HCT116 (cell line): ENCODE results near the gene GET3. TPM values are rescaled to one million over a fixed set of nuclear protein-coding genes. Genes with fewer than 3 reads are reported as not detected.

Source experiments
- ATAC-seq: fragments of 200-7000 bp; cut with Tn5 transposase; 2 replicates; pipeline ENCODE4 v1.9.1; 2020; ENCODE audit warnings: mild to moderate bottlenecking, moderate library complexity
- BruUV-seq: library from RNA; stranded (reverse); fragments of 400-500 nt; replicated peaks from 2 replicates; lab custom pipeline; 2021; lab: Mats Ljungman, UMichigan
- CTCF ChIA-PET: fragments of 300-600 bp; sonication (Branson Sonifier 250); formaldehyde crosslinking; loops from one replicate; lab custom pipeline; 2021; ENCODE audit warnings: antibody characterized with exemption; lab: Charles Lee
- POLR2A ChIA-PET: fragments of 300-600, 350-600 bp; sonication (Branson Sonifier 250); formaldehyde crosslinking; loops from one replicate; lab custom pipeline; 2021; ENCODE audit warnings: antibody characterized with exemption; lab: Charles Lee
- RAD21 ChIA-PET, 2 experiments: fragments of 300-600 bp; sonication (Branson Sonifier 250); formaldehyde crosslinking; loops; one replicate each; lab custom pipeline; 2023; ENCODE audit warnings: low total read pairs in 2 of 2; ENCODE audit not compliant: uncharacterized antibody in 2 of 2, unreplicated experiment in 2 of 2, low non-redundant PET in 1 of 2; lab: Charles Lee
- DNase-seq: peaks from one replicate; pipeline ENCODE4 v3.0.0-alpha.2; 2010; ENCODE audit warnings: low read depth, low spot score
- H2AFZ ChIP-seq: fragments of 200-600 bp; shearing (Covaris generic), sonication (generic); 2 replicates; pipeline ENCODE4 v1.6.1; 2017; ENCODE audit warnings: low read depth, mixed run types, mixed read lengths, antibody characterized with exemption, low read length; ENCODE audit not compliant: poor library complexity, severe bottlenecking
- H3K27ac ChIP-seq: 2 replicates; pipeline ENCODE4 v1.5.1; 2012; ENCODE audit warnings: low read depth, low read length
- H3K27me3 ChIP-seq: fragments of 200-600 bp; sonication (generic); 2 replicates; pipeline ENCODE4 v1.6.1; 2016; ENCODE audit warnings: mixed run types, low read length, mixed read lengths; ENCODE audit not compliant: insufficient read depth
- H3K36me3 ChIP-seq, 2 experiments: fragments of 200-500 bp in 1 of 2; fragments of 200-600 bp in 1 of 2; sonication (Bioruptor generic) in 1 of 2; sonication (generic) in 1 of 2; 2 replicates each; pipeline versions ENCODE4 v1.5.1 to v1.6.1; 2014 to 2016; ENCODE audit warnings: low read length in 2 of 2, inconsistent platforms in 1 of 2, mixed read lengths in 1 of 2, mixed run types in 1 of 2; ENCODE audit not compliant: insufficient read depth in 2 of 2, control insufficient read depth in 1 of 2
- H3K4me1 ChIP-seq, 2 experiments: fragments of 200-600 bp in 1 of 2; sonication (generic) in 1 of 2; 2 replicates each; pipeline versions ENCODE4 v1.5.1 to v1.6.1; 2012 to 2017; ENCODE audit warnings: low read length in 2 of 2, inconsistent platforms in 1 of 2, mild to moderate bottlenecking in 1 of 2, mixed read lengths in 1 of 2, mixed run types in 1 of 2, moderate library complexity in 1 of 2; ENCODE audit not compliant: insufficient read depth in 2 of 2, control insufficient read depth in 1 of 2
- H3K4me2 ChIP-seq: fragments of 200-600 bp; sonication (generic); 2 replicates; pipeline ENCODE4 v1.6.1; 2017; ENCODE audit warnings: mixed run types, low read length, mixed read lengths
- H3K4me3 ChIP-seq, 2 experiments: fragments of 200-600 bp in 1 of 2; sonication (generic) in 1 of 2; replicated peaks in 1 of 2; 2 replicates each; pipeline ENCODE4 v1.5.1; 2011 to 2016; ENCODE audit warnings: low read length in 2 of 2, control low read depth in 1 of 2, low read depth in 1 of 2, mild to moderate bottlenecking in 1 of 2, mixed read lengths in 1 of 2, mixed run types in 1 of 2
- H3K79me2 ChIP-seq: fragments of 200-600 bp; sonication (generic); 2 replicates; pipeline ENCODE4 v1.6.1; 2017; ENCODE audit warnings: mild to moderate bottlenecking, mixed run types, low read length, moderate library complexity, mixed read lengths; ENCODE audit not compliant: insufficient read depth
- H3K9ac ChIP-seq: fragments of 200-600 bp; sonication (generic); 2 replicates; pipeline ENCODE4 v1.6.1; 2016; ENCODE audit warnings: low read length, mixed read lengths
- H3K9me2 ChIP-seq: fragments of 200-600 bp; sonication (generic), shearing (Covaris generic); 2 replicates; pipeline ENCODE4 v1.6.1; 2017; ENCODE audit warnings: mixed run types, mild to moderate bottlenecking, moderate library complexity; ENCODE audit not compliant: insufficient read depth
- H3K9me3 ChIP-seq, 2 experiments: fragments of 200-500 bp in 1 of 2; fragments of 200-600 bp in 1 of 2; sonication (Bioruptor generic) in 1 of 2; sonication (generic) in 1 of 2; 2 replicates each; pipeline ENCODE4 v1.6.1; 2014 to 2017; ENCODE audit warnings: low read length in 2 of 2, mixed read lengths in 2 of 2, inconsistent platforms in 1 of 2, low read depth in 1 of 2, mild to moderate bottlenecking in 1 of 2, mixed run types in 1 of 2, moderate library complexity in 1 of 2; ENCODE audit not compliant: control insufficient read depth in 1 of 2, insufficient read depth in 1 of 2
- H4K20me1 ChIP-seq: fragments of 200-600 bp; sonication (generic), shearing (Covaris generic); 2 replicates; pipeline ENCODE4 v1.6.1; 2017; ENCODE audit warnings: mixed run types, mild to moderate bottlenecking, moderate library complexity; ENCODE audit not compliant: insufficient read depth
- EGR1 ChIP-seq: IDR thresholded peaks from 2 replicates; pipeline ENCODE4 v1.6.1; 2012; ENCODE audit warnings: low read depth
- FOSL1 ChIP-seq: IDR thresholded peaks from 2 replicates; pipeline ENCODE4 v1.6.1; 2012; ENCODE audit warnings: low read depth
- RAD21 ChIP-seq: IDR thresholded peaks from 2 replicates; pipeline ENCODE4 v1.6.1; 2012; ENCODE audit warnings: low read depth, mild to moderate bottlenecking
- REST ChIP-seq: IDR thresholded peaks from 2 replicates; pipeline ENCODE4 v1.6.1; 2012; ENCODE audit warnings: low read depth
- SIN3A ChIP-seq: IDR thresholded peaks from 2 replicates; pipeline ENCODE4 v1.6.1; 2012; ENCODE audit warnings: low read depth
- ZBTB33 ChIP-seq: IDR thresholded peaks from 2 replicates; pipeline ENCODE4 v1.6.1; 2011; ENCODE audit warnings: mild to moderate bottlenecking, low read length, moderate library complexity; ENCODE audit not compliant: insufficient replicate concordance; ENCODE audit errors: extremely low read depth
- ZNF274 ChIP-seq: fragments of 200-500 bp; sonication (Bioruptor generic); IDR thresholded peaks from 2 replicates; pipeline ENCODE4 v1.6.1; 2014; ENCODE audit warnings: mild to moderate bottlenecking, low read depth, low read length, inconsistent platforms
- intact Hi-C: fragments of 100-400 bp; cut with micrococcal nuclease; formaldehyde crosslinking; loops from 2 replicates; pipeline ENCODE4 v1.10.0; 2022
- total RNA-seq: library from RNA; stranded (reverse); gene quantifications from one replicate; pipeline ENCODE4 v1.2.1, GENCODE V29; 2021; ENCODE audit not compliant: unreplicated experiment

Gene GET3
- total RNA-seq, 1 experiment from 2014 or later = 77.6 TPM

- BruUV-seq = no TSS peak
- H4K20me1 ChIP-seq = no peaks in the 10 kb centered on the region
- no peaks in the 10 kb centered on the region for H3K4me1 ChIP-seq
- no peaks in the 10 kb centered on the region for H3K79me2 ChIP-seq
- ATAC-seq (peak; percentile 10; the same call in 1 of the 2 replicates), DNase-seq (no peak)
- H3K36me3 ChIP-seq = no peaks in the 10 kb centered on the region; a peak in 1 of 4 replicates
- POLR2A ChIA-PET = no interaction called here
- intact Hi-C loops = no loop called here
- no peak overlapping the region for H2AFZ ChIP-seq
- no peak overlapping the region for H3K4me3 ChIP-seq
- RAD21 ChIA-PET = no interaction called here
- TF ChIP-seq FOSL1 = no peak
- no peak for TF ChIP-seq RAD21
- no peak for TF ChIP-seq SIN3A
- TF ChIP-seq EGR1 = no peak
- TF ChIP-seq ZBTB33 = no peak
- no peak for TF ChIP-seq REST
- no peak for TF ChIP-seq ZNF274
- H3K27me3 ChIP-seq = no peaks in the 10 kb centered on the region
- H3K9ac ChIP-seq = no peak overlapping the region
- H3K4me2 ChIP-seq = no peak overlapping the region
- no peak overlapping the region for H3K27ac ChIP-seq
- no peaks in the 10 kb centered on the region for H3K9me3 ChIP-seq
- no peaks in the 10 kb centered on the region for H3K9me2 ChIP-seq
- CTCF ChIA-PET = no interaction called here
These were observed 47.6 kb upstream of the GET3 start for GRCh38 chr19:12689581-12690216.
